Measurements from ENCODE around the gene JAZF1. TPM values are rescaled to one million over a fixed set of nuclear protein-coding genes. Genes with fewer than 3 reads are reported as not detected.

JAZF1 gene
- polyA plus RNA-seq, 1 experiment: 11.6 TPM

GRCh38 chr7:27842851-27843250 lies 337.7 kb downstream of the JAZF1 start:
- no peak for TF ChIP-seq CTCF (IDR thresholded peaks at IDR 0.05; ENCODE audit: insufficient read depth, low read depth, low read length)
- H3K36me3 ChIP-seq (ENCODE audit: control insufficient read depth, insufficient read depth, low read length): peaks cover 10% of the 10 kb centered on the region
- no peak for DNase-seq (ENCODE audit: low read depth)
- no peaks in the 10 kb centered on the region for H3K27me3 ChIP-seq (ENCODE audit: control insufficient read depth, insufficient read depth, low read length)
- no peak overlapping the region for H3K4me3 ChIP-seq (ENCODE audit: low read depth, low read length)
- ChIA-PET POLR2A (no interaction called here), CTCF (interaction anchor here (1.1 kb wide), 1 partner anchor 8 kb away, joined by 4 read pairs; no protein-coding TSS in a partner anchor)

- CTCF ChIA-PET: interaction anchor here (1.1 kb wide), 1 partner anchor 9 kb away, joined by 4 read pairs; no protein-coding TSS in a partner anchor
Observed at GRCh38 chr7:27842094-27842692, 338.4 kb downstream of the JAZF1 start.

GRCh38 chr7:27840760-27841364 lies 339.7 kb downstream of the JAZF1 start:
- ChIA-PET CTCF (no interaction called here), POLR2A (no interaction called here)
- H3K36me3 ChIP-seq (ENCODE audit: control insufficient read depth, insufficient read depth, low read length): peaks cover 12% of the 10 kb centered on the region
- no peak overlapping the region for H3K4me3 ChIP-seq (ENCODE audit: low read depth, low read length)
- no peak for DNase-seq (ENCODE audit: low read depth)
- no peak for TF ChIP-seq CTCF (IDR thresholded peaks at IDR 0.05; ENCODE audit: insufficient read depth, low read depth, low read length)
- H3K27me3 ChIP-seq (ENCODE audit: control insufficient read depth, insufficient read depth, low read length): no peaks in the 10 kb centered on the region

More at GRCh38 chr7:27842094-27842692, 338.4 kb downstream of the JAZF1 start:
- H3K27me3 ChIP-seq (ENCODE audit: control insufficient read depth, insufficient read depth, low read length): no peaks in the 10 kb centered on the region
- no peak for DNase-seq (ENCODE audit: low read depth)
- no peak overlapping the region for H3K4me3 ChIP-seq (ENCODE audit: low read depth, low read length)
- POLR2A ChIA-PET: no interaction called here
- TF ChIP-seq CTCF (IDR thresholded peaks at IDR 0.05; ENCODE audit: insufficient read depth, low read depth, low read length): no peak
- H3K36me3 ChIP-seq (ENCODE audit: control insufficient read depth, insufficient read depth, low read length): peaks cover 12% of the 10 kb centered on the region

- TF ChIP-seq CTCF (IDR thresholded peaks at IDR 0.05; ENCODE audit: insufficient read depth, low read depth, low read length): no peak
- H3K27me3 ChIP-seq (ENCODE audit: control insufficient read depth, insufficient read depth, low read length): no peaks in the 10 kb centered on the region
- CTCF ChIA-PET: no interaction called here
- H3K4me3 ChIP-seq (ENCODE audit: low read depth, low read length): no peak overlapping the region
- DNase-seq (ENCODE audit: low read depth): no peak
- POLR2A ChIA-PET: no interaction called here
- H3K36me3 ChIP-seq (ENCODE audit: control insufficient read depth, insufficient read depth, low read length): peaks cover 12% of the 10 kb centered on the region
Observed at GRCh38 chr7:27840313-27840712, 340.3 kb downstream of the JAZF1 start.

- POLR2A ChIA-PET: no interaction called here
- TF ChIP-seq CTCF (IDR thresholded peaks at IDR 0.05; ENCODE audit: insufficient read depth, low read depth, low read length): no peak
Observed at GRCh38 chr7:27839099-27839498, 341.5 kb downstream of the JAZF1 start.

More at GRCh38 chr7:27839099-27839498, 341.5 kb downstream of the JAZF1 start:
- Histone ChIP-seq H3K36me3 (ENCODE audit: control insufficient read depth, insufficient read depth, low read length) (peaks cover 15% of the 10 kb centered on the region), H3K4me3 (ENCODE audit: low read depth, low read length) (no peak overlapping the region), H3K27me3 (ENCODE audit: control insufficient read depth, insufficient read depth, low read length) (no peaks in the 10 kb centered on the region)
- CTCF ChIA-PET: interaction anchor here (0.6 kb wide), 1 partner anchor 61 kb away, joined by 4 read pairs; no protein-coding TSS in a partner anchor
- DNase-seq (ENCODE audit: low read depth): no peak

Measured in BJ (cell line).